Mesodermal cell (in vitro differentiated cells): ENCODE data around the gene CCNJL.
"Not testable (repeated sequence)": the region's sequence is repeated elsewhere in the genome, so short reads cannot be mapped to it uniquely, and the experiment has no call there.

Experiments
- H3K27ac ChIP-seq: 2 replicates; pipeline ENCODE4 v1.7.0; 2013; ENCODE audit warnings: mild to moderate bottlenecking, low read depth, low read length, moderate library complexity; ENCODE audit not compliant: severe bottlenecking
- H3K36me3 ChIP-seq: 2 replicates; pipeline ENCODE4 v1.7.1; 2013; ENCODE audit warnings: mild to moderate bottlenecking, low read length, moderate library complexity; ENCODE audit not compliant: control insufficient read depth, insufficient read depth
- H3K4me1 ChIP-seq: one replicate; pipeline ENCODE4 v1.7.1; 2013; ENCODE audit warnings: mild to moderate bottlenecking, low read length; ENCODE audit not compliant: insufficient read depth, control insufficient read depth, poor library complexity, severe bottlenecking
- H3K4me3 ChIP-seq: 2 replicates; pipeline ENCODE4 v1.7.0; 2013; ENCODE audit warnings: low read length, control low read depth, mild to moderate bottlenecking; ENCODE audit not compliant: insufficient read depth, poor library complexity, severe bottlenecking; ENCODE audit errors: extremely low read depth
- H3K9me3 ChIP-seq: 2 replicates; pipeline ENCODE4 v1.7.1; 2013; ENCODE audit warnings: mild to moderate bottlenecking, low read length, moderate library complexity; ENCODE audit not compliant: control insufficient read depth
- WGBS, 2 experiments: methylation state at CpG; one replicate each; pipeline ENCODE4 v1.1.5; 2013; ENCODE audit warnings: missing lambda C conversion rate in 2 of 2; ENCODE audit not compliant: insufficient coverage in 2 of 2; 5-methylcytosine and 5-hydroxymethylcytosine counted together

The CCNJL gene

GRCh38 chr5:160250226-160250625 is 62.1 kb downstream of the CCNJL start:
- Histone ChIP-seq H3K27ac (no peak overlapping the region), H3K4me3 (no peak overlapping the region), H3K9me3 (no peaks in the 10 kb centered on the region), H3K4me1 (no peaks in the 10 kb centered on the region), H3K36me3 (peaks cover 46% of the 10 kb centered on the region)
- 90 to 96% methylated on average over 4 of the region's 5 CpGs for WGBS, 2 experiments

DNA sequence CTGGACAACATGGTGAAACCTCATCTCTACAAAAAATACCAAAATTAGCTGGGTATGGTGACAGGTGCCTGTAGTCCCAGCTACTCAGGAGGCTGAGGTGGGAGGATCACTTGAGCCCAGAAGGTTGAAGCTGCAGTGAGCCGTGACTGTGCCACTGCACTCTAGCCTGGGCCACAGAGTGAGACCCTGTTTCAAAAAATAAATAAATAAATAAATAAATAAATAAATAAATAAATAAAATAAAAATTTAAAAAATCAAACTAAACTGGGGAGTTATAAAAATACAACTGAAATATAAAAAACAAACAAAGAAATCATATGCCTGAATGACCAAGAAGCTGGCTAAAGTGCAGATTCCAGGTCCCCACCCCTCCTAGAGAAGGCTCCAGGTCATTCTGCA is 62.8 kb downstream of the CCNJL start:
- H3K4me1 ChIP-seq, H3K9me3 ChIP-seq, H3K4me3 ChIP-seq, H3K27ac ChIP-seq: not testable (repeated sequence)
- H3K36me3 ChIP-seq, result peaks cover 42% of the 10 kb centered on the region
- WGBS, 2 experiments, result no CpG with 5 or more reads among the region's 1 CpG

DNA sequence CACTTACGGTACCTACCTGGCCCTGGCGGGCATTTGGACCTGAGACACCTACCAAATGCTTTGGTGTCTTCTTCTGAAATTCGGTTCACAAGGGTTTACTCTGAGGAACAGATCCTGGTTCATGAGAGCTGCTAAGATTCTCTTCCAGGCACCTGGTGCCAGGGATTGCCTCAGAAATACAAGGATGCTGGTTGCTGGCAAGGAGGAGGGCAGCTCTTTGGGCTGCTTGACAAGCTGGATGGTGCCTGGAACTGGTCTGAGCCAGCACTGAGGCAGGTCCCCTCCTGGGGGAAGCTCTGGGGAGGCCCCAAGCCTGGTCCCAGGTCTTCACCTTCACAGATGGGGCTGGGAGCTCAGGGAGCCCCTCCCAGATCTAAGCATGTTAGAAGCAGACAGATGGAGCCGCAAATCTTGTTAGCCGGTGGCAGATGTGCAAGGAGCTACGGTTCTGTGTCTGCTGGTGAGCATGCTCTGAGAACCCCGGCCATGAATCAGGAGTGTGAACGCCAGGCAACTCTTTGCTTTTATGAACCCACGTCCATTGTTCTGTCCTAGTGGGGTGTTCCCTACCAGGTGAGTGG is 66.8 kb downstream of the CCNJL start:
- Histone ChIP-seq H3K27ac (no peak overlapping the region), H3K36me3 (peaks cover 3% of the 10 kb centered on the region), H3K9me3 (no peaks in the 10 kb centered on the region), H3K4me1 (no peaks in the 10 kb centered on the region), H3K4me3 (no peak overlapping the region)
- WGBS, 2 experiments, result 90 to 93% methylated on average over 9 of the region's 9 CpGs

- H3K36me3 ChIP-seq, result no peaks in the 10 kb centered on the region
- WGBS, 2 experiments, result 90 to 96% methylated on average over 2 to 3 of the region's 3 CpGs
- H3K4me1 ChIP-seq, result no peaks in the 10 kb centered on the region
- no peaks in the 10 kb centered on the region for H3K9me3 ChIP-seq
- no peak overlapping the region for H3K4me3 ChIP-seq
- no peak overlapping the region for H3K27ac ChIP-seq
Measured at GRCh38 chr5:160242145-160242544, 70.2 kb downstream of the CCNJL start.

DNA sequence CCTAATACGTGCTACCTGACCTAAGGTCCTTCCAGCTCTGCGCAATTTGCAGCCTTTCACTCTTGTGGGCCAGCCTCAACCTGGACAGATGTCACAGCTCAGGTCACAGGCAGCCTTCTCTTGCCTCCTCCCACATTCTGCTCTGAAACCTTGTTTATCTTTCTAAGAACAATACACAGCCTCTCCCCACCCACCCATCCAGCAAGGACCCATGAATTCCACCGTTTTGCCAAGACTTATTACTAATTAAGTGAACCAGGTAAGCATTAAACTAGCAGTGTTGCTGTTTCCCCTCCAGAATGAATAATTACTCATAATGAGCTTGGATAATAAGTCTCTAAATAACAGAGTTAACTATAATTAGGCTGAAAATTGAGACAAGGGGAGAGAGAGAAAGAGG is 72.0 kb downstream of the CCNJL start:
- 28 to 42% methylated on average over 2 of the region's 3 CpGs for WGBS, 2 experiments
- Histone ChIP-seq H3K4me3 (no peak overlapping the region), H3K27ac (no peak overlapping the region), H3K4me1 (no peaks in the 10 kb centered on the region), H3K9me3 (no peaks in the 10 kb centered on the region), H3K36me3 (no peaks in the 10 kb centered on the region)

- WGBS, 2 experiments, result 39 to 47% methylated on average over 5 of the region's 5 CpGs
Measured at GRCh38 chr5:160237571-160238093, 74.7 kb downstream of the CCNJL start.

DNA sequence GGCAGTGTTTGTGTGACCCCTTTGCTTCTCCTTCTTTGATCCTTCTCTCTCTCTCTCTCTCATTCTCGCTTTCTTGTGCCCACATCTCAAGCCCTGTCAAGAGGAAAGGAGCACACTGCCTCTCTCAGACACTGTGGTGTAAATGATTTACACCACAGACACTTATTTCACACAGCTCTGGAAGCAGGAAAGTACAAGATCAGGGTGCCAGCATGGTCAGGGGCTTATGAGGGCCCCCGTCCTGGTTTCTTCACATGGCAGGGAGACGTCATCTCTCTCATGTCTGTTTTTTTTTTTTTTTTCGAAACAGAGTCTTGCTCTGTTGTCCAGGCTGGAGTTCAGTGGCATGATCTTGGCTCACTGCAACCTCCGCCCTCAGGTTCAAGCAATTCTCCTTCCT is 76.6 kb downstream of the CCNJL start:
- Histone ChIP-seq H3K9me3 (no peaks in the 10 kb centered on the region), H3K4me3 (no peak overlapping the region), H3K36me3 (no peaks in the 10 kb centered on the region), H3K27ac (no peak overlapping the region), H3K4me1 (no peaks in the 10 kb centered on the region)
- WGBS, 2 experiments, result 86 to 94% methylated on average over 3 to 5 of the region's 5 CpGs

More at GRCh38 chr5:160237571-160238093, 74.7 kb downstream of the CCNJL start:
- Histone ChIP-seq H3K9me3 (no peaks in the 10 kb centered on the region), H3K27ac (no peak overlapping the region), H3K36me3 (no peaks in the 10 kb centered on the region), H3K4me3 (no peak overlapping the region), H3K4me1 (no peaks in the 10 kb centered on the region)

DNA sequence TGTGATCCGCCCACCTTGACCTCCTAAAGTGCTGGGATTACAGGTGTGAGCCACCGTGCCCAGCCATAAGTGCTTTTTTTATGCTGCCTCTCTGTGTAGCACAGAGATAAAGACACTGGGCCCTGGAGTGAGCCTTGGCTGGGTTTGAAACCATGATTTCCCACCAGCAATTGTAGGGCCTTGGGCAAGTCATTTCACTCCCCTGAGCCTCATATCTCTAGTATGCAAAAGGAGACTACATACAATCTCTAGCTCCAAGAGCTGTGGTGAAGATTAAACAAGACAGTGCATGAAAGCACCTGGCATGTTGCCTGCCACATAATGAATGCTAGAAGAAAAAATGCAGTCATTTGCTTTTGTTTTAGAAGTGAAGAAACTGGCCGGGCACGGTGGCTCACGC is 79.1 kb downstream of the CCNJL start:
- Histone ChIP-seq H3K4me3 (no peak overlapping the region), H3K9me3 (no peaks in the 10 kb centered on the region), H3K4me1 (no peaks in the 10 kb centered on the region), H3K36me3 (no peaks in the 10 kb centered on the region), H3K27ac (no peak overlapping the region)
- WGBS, 2 experiments, result 94 to 97% methylated on average over 5 of the region's 5 CpGs

- no peak overlapping the region for H3K27ac ChIP-seq
- WGBS, 2 experiments, result 86 to 90% methylated on average over 7 to 9 of the region's 10 CpGs
- H3K36me3 ChIP-seq, result no peaks in the 10 kb centered on the region
- H3K9me3 ChIP-seq, result no peaks in the 10 kb centered on the region
- H3K4me3 ChIP-seq, result no peak overlapping the region
- no peaks in the 10 kb centered on the region for H3K4me1 ChIP-seq
Measured at GRCh38 chr5:160231783-160232342, 80.5 kb downstream of the CCNJL start.

GRCh38 chr5:160230686-160231527 is 81.5 kb downstream of the CCNJL start:
- WGBS, 2 experiments, result 93% methylated on average over 7 to 8 of the region's 9 CpGs
- no peak overlapping the region for H3K27ac ChIP-seq
- no peaks in the 10 kb centered on the region for H3K9me3 ChIP-seq
- H3K4me3 ChIP-seq, result no peak overlapping the region
- H3K4me1 ChIP-seq, result no peaks in the 10 kb centered on the region
- no peaks in the 10 kb centered on the region for H3K36me3 ChIP-seq
